ENCODE data around the gene BANP.
"Not testable (repeated sequence)": the region's sequence is repeated elsewhere in the genome, so short reads cannot be mapped to it uniquely, and the experiment has no call there.

Gene BANP

GRCh38 chr16:88110875-88111494, 159.8 kb downstream of the BANP start:
- DNase-seq, result not testable (repeated sequence)

GRCh38 chr16:88111976-88112375, 160.7 kb downstream of the BANP start:
- not testable (repeated sequence) for DNase-seq

GRCh38 chr16:88113545-88114045, 162.4 kb downstream of the BANP start:
- DNase-seq, result no peak

GRCh38 chr16:88114541-88115228, 163.5 kb downstream of the BANP start:
- DNase-seq, result not testable (repeated sequence)

- DNase-seq, result no peak
Observed at GRCh38 chr16:88116121-88116520, 164.9 kb downstream of the BANP start.

- DNase-seq, result no peak
Observed at GRCh38 chr16:88117476-88117868, 166.2 kb downstream of the BANP start.

GRCh38 chr16:88118376-88118775, 167.1 kb downstream of the BANP start:
- DNase-seq, result no peak

GRCh38 chr16:88118852-88119741, 167.9 kb downstream of the BANP start:
- not testable (repeated sequence) for DNase-seq

GRCh38 chr16:88119881-88120751, 168.9 kb downstream of the BANP start:
- DNase-seq, result not testable (repeated sequence)

- no peak for DNase-seq
Observed at GRCh38 chr16:88120812-88121211, 169.6 kb downstream of the BANP start.

- DNase-seq, result not testable (repeated sequence)
Observed at GRCh38 chr16:88121391-88121790, 170.2 kb downstream of the BANP start.

GRCh38 chr16:88121886-88122580, 170.8 kb downstream of the BANP start:
- no peak for DNase-seq
